HG03432 (cell line): ENCODE measurements around the gene KCND2.
"Not testable (repeated sequence)": the region's sequence is repeated elsewhere in the genome, so short reads cannot be mapped to it uniquely, and the experiment has no call there.

ENCODE experiments used
- ATAC-seq: cut with Tn5 transposase; IDR thresholded peaks from one replicate; pipeline ENCODE4 v1.9.1; 2021; ENCODE audit warnings: mild to moderate bottlenecking, moderate library complexity; ENCODE audit not compliant: unreplicated experiment

Gene KCND2

GRCh38 chr7:120684463-120684862 lies 411.5 kb downstream of the KCND2 start:
- ATAC-seq: no peak

GRCh38 chr7:120691915-120692314 lies 418.9 kb downstream of the KCND2 start:
- ATAC-seq: no peak

GRCh38 chr7:120695848-120696247 lies 422.9 kb downstream of the KCND2 start:
- ATAC-seq: no peak

- ATAC-seq: no peak
These were observed 427.8 kb downstream of the KCND2 start for GRCh38 chr7:120700796-120701195.

- not testable (repeated sequence) for ATAC-seq
These were observed 429.4 kb downstream of the KCND2 start for GRCh38 chr7:120702408-120702807.

GRCh38 chr7:120703585-120704240 lies 430.7 kb downstream of the KCND2 start:
- ATAC-seq: no peak

GRCh38 chr7:120709252-120709971 lies 436.4 kb downstream of the KCND2 start:
- no peak for ATAC-seq

GRCh38 chr7:120709972-120710320 lies 437.0 kb downstream of the KCND2 start:
- no peak for ATAC-seq

GRCh38 chr7:120714945-120715344 lies 442.0 kb downstream of the KCND2 start:
- no peak for ATAC-seq

GRCh38 chr7:120716307-120716706 lies 443.3 kb downstream of the KCND2 start:
- ATAC-seq: no peak

- no peak for ATAC-seq
These were observed 444.2 kb downstream of the KCND2 start for GRCh38 chr7:120717166-120717565.

- no peak for ATAC-seq
These were observed 445.4 kb downstream of the KCND2 start for GRCh38 chr7:120718361-120718760.

- ATAC-seq: peak; percentile 33
These were observed 447.3 kb downstream of the KCND2 start for GRCh38 chr7:120720317-120720716.

- ATAC-seq: no peak
These were observed 450.8 kb downstream of the KCND2 start for GRCh38 chr7:120723465-120724385.

GRCh38 chr7:120724448-120724847 lies 451.5 kb downstream of the KCND2 start:
- ATAC-seq: no peak

- no peak for ATAC-seq
These were observed 452.0 kb downstream of the KCND2 start for GRCh38 chr7:120724955-120725354.

- ATAC-seq: peak; percentile 52
These were observed 452.5 kb downstream of the KCND2 start for GRCh38 chr7:120725376-120726039.

- ATAC-seq: no peak
These were observed 456.3 kb downstream of the KCND2 start for GRCh38 chr7:120729245-120729644.

GRCh38 chr7:120731271-120731670 lies 458.3 kb downstream of the KCND2 start:
- no peak for ATAC-seq

GRCh38 chr7:120732256-120732655 lies 459.3 kb downstream of the KCND2 start:
- no peak for ATAC-seq

- ATAC-seq: no peak
These were observed 460.2 kb downstream of the KCND2 start for GRCh38 chr7:120733143-120733542.
